ENCODE measurements around the gene ABL2. TPM values are rescaled to one million over a fixed set of nuclear protein-coding genes. Genes with fewer than 3 reads are reported as not detected.
"Not testable (repeated sequence)": the region's sequence is repeated elsewhere in the genome, so short reads cannot be mapped to it uniquely, and the experiment has no call there.

ABL2 gene
- total RNA-seq, 5 donors from 2014 or later (not counting 1 experiment from before 2014, with no cell fraction given): 14.9 to 20.0 (median 15.9) TPM

GRCh38 chr1:179262183-179262582 is 32.7 kb upstream of the ABL2 start:
- CTCF ChIA-PET: interaction anchor here in 1 of 2 donors (1.2 kb wide), 1 partner anchor 33 kb away, joined by 4 read pairs; no protein-coding TSS in a partner anchor
- ATAC-seq (replicated peaks in 1 of 4) (no peak), DNase-seq (no peak)
- Histone ChIP-seq H3K4me3 (ENCODE audit: control insufficient read depth in 1 of 2, extremely low read depth in 1 of 2, low read length in 1 of 2) (no peak overlapping the region), H3K36me3 (ENCODE audit: control insufficient read depth in 2 of 2, extremely low read depth in 1 of 2, insufficient read depth in 1 of 2, low read length in 1 of 2) (no peaks in the 10 kb centered on the region), H3K27me3 (replicated peaks in 1 of 2; ENCODE audit: control insufficient read depth in 2 of 2, extremely low read depth in 1 of 2, insufficient read depth in 2 of 2, low read length in 1 of 2) (no peaks in the 10 kb centered on the region), H3K4me1 (ENCODE audit: control insufficient read depth in 1 of 2, extremely low read depth in 1 of 2, insufficient read depth in 2 of 2, low read length in 2 of 2) (no peaks in the 10 kb centered on the region), H3K9me3 (no peaks in the 10 kb centered on the region), H3K27ac (ENCODE audit: low read length) (no peak overlapping the region)
- H3K27ac Mint-ChIP-seq: no peak overlapping the region
- H3K27me3 Mint-ChIP-seq: no peaks in the 10 kb centered on the region
- no CpG with 5 or more reads among the region's 1 CpG for WGBS (ENCODE audit: insufficient coverage)
- H3K9me3 Mint-ChIP-seq: no peaks in the 10 kb centered on the region
- no peak overlapping the region for H3K4me3 Mint-ChIP-seq
- POLR2A ChIA-PET: no interaction called here
- H3K36me3 Mint-ChIP-seq: no peaks in the 10 kb centered on the region
- no peaks in the 10 kb centered on the region for H3K4me1 Mint-ChIP-seq

GRCh38 chr1:179253286-179253972 is 24.0 kb upstream of the ABL2 start:
- H3K4me3 ChIP-seq (ENCODE audit: control insufficient read depth in 1 of 2, extremely low read depth in 1 of 2, low read length in 1 of 2): no peak overlapping the region
- ChIA-PET POLR2A (interaction anchor here in 1 of 2 donors (0.6 kb wide), 1 partner anchor 656 kb away, joined by 5 read pairs; no protein-coding TSS in a partner anchor), CTCF (no interaction called here)
- Mint-ChIP-seq H3K4me3 (no peak overlapping the region), H3K4me1 (no peaks in the 10 kb centered on the region), H3K9me3 (no peaks in the 10 kb centered on the region), H3K27ac (no peak overlapping the region), H3K27me3 (peaks cover 0 to 3% of the 10 kb centered on the region in 2 donors), H3K36me3 (no peaks in the 10 kb centered on the region)
- DNase-seq (peak in 1 of 35 experiments; percentile 5), ATAC-seq (replicated peaks in 1 of 4) (no peak)
- no peaks in the 10 kb centered on the region for H3K9me3 ChIP-seq
- H3K36me3 ChIP-seq (ENCODE audit: control insufficient read depth in 2 of 2, extremely low read depth in 1 of 2, insufficient read depth in 1 of 2, low read length in 1 of 2): no peaks in the 10 kb centered on the region
- 93% methylated on average over 7 of the region's 8 CpGs for WGBS (ENCODE audit: insufficient coverage)
- no peaks in the 10 kb centered on the region for H3K27me3 ChIP-seq (replicated peaks in 1 of 2; ENCODE audit: control insufficient read depth in 2 of 2, extremely low read depth in 1 of 2, insufficient read depth in 2 of 2, low read length in 1 of 2)
- no peaks in the 10 kb centered on the region for H3K4me1 ChIP-seq (ENCODE audit: control insufficient read depth in 1 of 2, extremely low read depth in 1 of 2, insufficient read depth in 2 of 2, low read length in 2 of 2)
- no peak overlapping the region for H3K27ac ChIP-seq (ENCODE audit: low read length)

GRCh38 chr1:179252606-179253005 is 23.1 kb upstream of the ABL2 start:
- no peaks in the 10 kb centered on the region for H3K4me1 ChIP-seq (ENCODE audit: control insufficient read depth in 1 of 2, extremely low read depth in 1 of 2, insufficient read depth in 2 of 2, low read length in 2 of 2)
- no peaks in the 10 kb centered on the region for H3K36me3 ChIP-seq (ENCODE audit: control insufficient read depth in 2 of 2, extremely low read depth in 1 of 2, insufficient read depth in 1 of 2, low read length in 1 of 2)
- Mint-ChIP-seq H3K9me3 (no peaks in the 10 kb centered on the region), H3K27ac (no peak overlapping the region), H3K4me1 (no peaks in the 10 kb centered on the region), H3K36me3 (no peaks in the 10 kb centered on the region), H3K27me3 (peaks cover 0 to 3% of the 10 kb centered on the region in 2 donors), H3K4me3 (no peak overlapping the region)
- ChIA-PET CTCF (interaction anchor here in 1 of 2 donors (1.3 kb wide), 1 partner anchor 557 kb away, joined by 6 read pairs; no protein-coding TSS in a partner anchor), POLR2A (interaction anchor here in 1 of 2 donors (0.6 kb wide), 1 partner anchor 655 kb away, joined by 5 read pairs; no protein-coding TSS in a partner anchor)
- H3K27me3 ChIP-seq (replicated peaks in 1 of 2; ENCODE audit: control insufficient read depth in 2 of 2, extremely low read depth in 1 of 2, insufficient read depth in 2 of 2, low read length in 1 of 2): no peaks in the 10 kb centered on the region
- WGBS (ENCODE audit: insufficient coverage): 86% methylated on average over 1 of the region's 4 CpGs
- no peak overlapping the region for H3K4me3 ChIP-seq (ENCODE audit: control insufficient read depth in 1 of 2, extremely low read depth in 1 of 2, low read length in 1 of 2)
- H3K27ac ChIP-seq (ENCODE audit: low read length): no peak overlapping the region
- no peaks in the 10 kb centered on the region for H3K9me3 ChIP-seq
- no peak for DNase-seq
- no peak for ATAC-seq (replicated peaks in 1 of 4)

GRCh38 chr1:179251675-179252074 is 22.2 kb upstream of the ABL2 start:
- Mint-ChIP-seq H3K4me3 (no peak overlapping the region), H3K36me3 (no peaks in the 10 kb centered on the region), H3K27me3 (peaks cover 0 to 3% of the 10 kb centered on the region in 2 donors), H3K9me3 (no peaks in the 10 kb centered on the region), H3K4me1 (no peaks in the 10 kb centered on the region), H3K27ac (no peak overlapping the region)
- Histone ChIP-seq H3K4me3 (ENCODE audit: control insufficient read depth in 1 of 2, extremely low read depth in 1 of 2, low read length in 1 of 2) (no peak overlapping the region), H3K9me3 (no peaks in the 10 kb centered on the region), H3K27me3 (replicated peaks in 1 of 2; ENCODE audit: control insufficient read depth in 2 of 2, extremely low read depth in 1 of 2, insufficient read depth in 2 of 2, low read length in 1 of 2) (no peaks in the 10 kb centered on the region), H3K4me1 (ENCODE audit: control insufficient read depth in 1 of 2, extremely low read depth in 1 of 2, insufficient read depth in 2 of 2, low read length in 2 of 2) (no peaks in the 10 kb centered on the region), H3K36me3 (ENCODE audit: control insufficient read depth in 2 of 2, extremely low read depth in 1 of 2, insufficient read depth in 1 of 2, low read length in 1 of 2) (no peaks in the 10 kb centered on the region), H3K27ac (ENCODE audit: low read length) (no peak overlapping the region)
- POLR2A ChIA-PET: no interaction called here
- DNase-seq (peak in 1 of 35 experiments; percentile 39), ATAC-seq (replicated peaks in 1 of 4) (peak in 1 of 4 experiments; percentile 53)
- CTCF ChIA-PET: interaction anchor here (0.8 to 1.3 kb wide), 6 partner anchors 116 to 563 kb away, joined by 3 to 6 read pairs (median 5); no protein-coding TSS in a partner anchor
- no CpG with 5 or more reads among the region's 1 CpG for WGBS (ENCODE audit: insufficient coverage)

DNA sequence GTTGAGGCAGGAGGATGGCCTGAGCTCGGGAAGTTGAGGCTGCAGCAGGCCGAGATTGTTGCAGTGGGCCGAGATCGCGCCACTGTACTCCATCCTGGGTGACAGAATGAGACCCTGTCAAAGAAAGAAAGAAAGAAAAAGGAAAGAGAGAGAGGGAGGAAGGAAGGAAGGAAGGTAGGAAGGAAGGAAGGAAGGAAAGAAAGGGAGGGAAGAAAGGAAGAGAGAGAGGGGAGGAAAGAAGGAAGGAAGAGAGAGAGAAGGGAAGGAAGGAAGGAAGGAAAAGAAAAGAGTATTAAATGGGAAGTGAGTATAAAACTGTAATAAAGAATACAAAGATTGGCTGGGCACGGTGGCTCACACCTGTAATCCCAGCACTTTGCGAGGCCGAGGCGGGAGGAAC is 18.4 kb upstream of the ABL2 start:
- H3K36me3 ChIP-seq (ENCODE audit: control insufficient read depth in 2 of 2, extremely low read depth in 1 of 2, insufficient read depth in 1 of 2, low read length in 1 of 2): no peaks in the 10 kb centered on the region
- H3K4me3 ChIP-seq (ENCODE audit: control insufficient read depth in 1 of 2, extremely low read depth in 1 of 2, low read length in 1 of 2): no peak overlapping the region
- H3K9me3 ChIP-seq: no peaks in the 10 kb centered on the region
- Mint-ChIP-seq H3K36me3 (no peaks in the 10 kb centered on the region), H3K4me3 (no peak overlapping the region), H3K27ac (no peak overlapping the region), H3K9me3 (no peaks in the 10 kb centered on the region), H3K27me3 (peaks cover 0 to 3% of the 10 kb centered on the region in 2 donors), H3K4me1 (no peaks in the 10 kb centered on the region)
- H3K4me1 ChIP-seq (ENCODE audit: control insufficient read depth in 1 of 2, extremely low read depth in 1 of 2, insufficient read depth in 2 of 2, low read length in 2 of 2): no peaks in the 10 kb centered on the region
- DNase-seq: no peak
- no peak for ATAC-seq (replicated peaks in 1 of 4)
- CTCF ChIA-PET: no interaction called here
- H3K27me3 ChIP-seq (replicated peaks in 1 of 2; ENCODE audit: control insufficient read depth in 2 of 2, extremely low read depth in 1 of 2, insufficient read depth in 2 of 2, low read length in 1 of 2): no peaks in the 10 kb centered on the region
- POLR2A ChIA-PET: no interaction called here
- H3K27ac ChIP-seq (ENCODE audit: low read length): no peak overlapping the region
- 92% methylated on average over 6 of the region's 9 CpGs for WGBS (ENCODE audit: insufficient coverage)

- CTCF ChIA-PET; H3K4me3 ChIP-seq (ENCODE audit: control insufficient read depth in 1 of 2, extremely low read depth in 1 of 2, low read length in 1 of 2); H3K27me3 ChIP-seq (replicated peaks in 1 of 2; ENCODE audit: control insufficient read depth in 2 of 2, extremely low read depth in 1 of 2, insufficient read depth in 2 of 2, low read length in 1 of 2); POLR2A ChIA-PET; H3K36me3 ChIP-seq (ENCODE audit: control insufficient read depth in 2 of 2, extremely low read depth in 1 of 2, insufficient read depth in 1 of 2, low read length in 1 of 2); H3K4me1 ChIP-seq (ENCODE audit: control insufficient read depth in 1 of 2, extremely low read depth in 1 of 2, insufficient read depth in 2 of 2, low read length in 2 of 2); H3K27ac Mint-ChIP-seq; DNase-seq; H3K4me3 Mint-ChIP-seq; H3K9me3 ChIP-seq; H3K4me1 Mint-ChIP-seq; H3K27ac ChIP-seq (ENCODE audit: low read length); H3K36me3 Mint-ChIP-seq; H3K9me3 Mint-ChIP-seq; ATAC-seq (replicated peaks in 1 of 4); H3K27me3 Mint-ChIP-seq: not testable (repeated sequence)
- no CpG with 5 or more reads among the region's 2 CpGs for WGBS (ENCODE audit: insufficient coverage)
Measured at GRCh38 chr1:179245426-179245825, 15.9 kb upstream of the ABL2 start.
